RWPE1 (cell line): ENCODE results near the gene PPP1CC.
A peak's percentile ranks its signal among the peaks of the same experiment; 100 is the strongest.

Experiments
- CTCF ChIA-PET: fragments of 350-600 bp; sonication (Branson Sonifier 250); formaldehyde crosslinking; extraction: SDS; loops from one replicate; lab custom pipeline; 2021; lab: Yijun Ruan, JAX
- POLR2A ChIA-PET: fragments of 400-600 bp; formaldehyde crosslinking; extraction: SDS; loops from one replicate; lab custom pipeline; 2020; ENCODE audit warnings: antibody characterized with exemption; ENCODE audit not compliant: low non-redundant PET; lab: Yijun Ruan, JAX
- DNase-seq: peaks from one replicate; pipeline ENCODE4 v3.0.0; 2012; ENCODE audit warnings: low spot score
- H3K27ac ChIP-seq: fragments of 450-650 bp; 2 replicates; pipeline ENCODE4 v1.5.1; 2017
- TF ChIP-seq, protein P1 (sequence below): fragments of 450-650 bp; conservative IDR thresholded peaks from 2 replicates; pipeline ENCODE4 v1.5.1; 2017; ENCODE audit warnings: low read depth, mild to moderate bottlenecking

PPP1CC gene

GRCh38 chr12:110745542-110746284 lies 3.0 kb upstream of the PPP1CC start:
- ChIA-PET CTCF (interaction anchor here (0.6 kb wide), 1 partner anchor 141 kb away, joined by 4 read pairs; no protein-coding TSS in a partner anchor), POLR2A (no interaction called here)
- TF ChIP-seq, protein P1, sequence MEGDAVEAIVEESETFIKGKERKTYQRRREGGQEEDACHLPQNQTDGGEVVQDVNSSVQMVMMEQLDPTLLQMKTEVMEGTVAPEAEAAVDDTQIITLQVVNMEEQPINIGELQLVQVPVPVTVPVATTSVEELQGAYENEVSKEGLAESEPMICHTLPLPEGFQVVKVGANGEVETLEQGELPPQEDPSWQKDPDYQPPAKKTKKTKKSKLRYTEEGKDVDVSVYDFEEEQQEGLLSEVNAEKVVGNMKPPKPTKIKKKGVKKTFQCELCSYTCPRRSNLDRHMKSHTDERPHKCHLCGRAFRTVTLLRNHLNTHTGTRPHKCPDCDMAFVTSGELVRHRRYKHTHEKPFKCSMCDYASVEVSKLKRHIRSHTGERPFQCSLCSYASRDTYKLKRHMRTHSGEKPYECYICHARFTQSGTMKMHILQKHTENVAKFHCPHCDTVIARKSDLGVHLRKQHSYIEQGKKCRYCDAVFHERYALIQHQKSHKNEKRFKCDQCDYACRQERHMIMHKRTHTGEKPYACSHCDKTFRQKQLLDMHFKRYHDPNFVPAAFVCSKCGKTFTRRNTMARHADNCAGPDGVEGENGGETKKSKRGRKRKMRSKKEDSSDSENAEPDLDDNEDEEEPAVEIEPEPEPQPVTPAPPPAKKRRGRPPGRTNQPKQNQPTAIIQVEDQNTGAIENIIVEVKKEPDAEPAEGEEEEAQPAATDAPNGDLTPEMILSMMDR: no peak
- DNase-seq: no peak
- H3K27ac ChIP-seq: peak overlapping the region; percentile 83

GRCh38 chr12:110744601-110745264 lies 2.0 kb upstream of the PPP1CC start:
- peak overlapping the region; percentile 83 for H3K27ac ChIP-seq
- DNase-seq: peak; percentile 80
- TF ChIP-seq, protein P1: no peak
- ChIA-PET POLR2A (no interaction called here), CTCF (no interaction called here)

- peak overlapping the region; percentile 83 for H3K27ac ChIP-seq
- CTCF ChIA-PET: no interaction called here
- POLR2A ChIA-PET: no interaction called here
- peak; percentile 71 for DNase-seq
- TF ChIP-seq, protein P1: no peak
Observed at GRCh38 chr12:110744151-110744571, 1.5 kb upstream of the PPP1CC start.

DNA sequence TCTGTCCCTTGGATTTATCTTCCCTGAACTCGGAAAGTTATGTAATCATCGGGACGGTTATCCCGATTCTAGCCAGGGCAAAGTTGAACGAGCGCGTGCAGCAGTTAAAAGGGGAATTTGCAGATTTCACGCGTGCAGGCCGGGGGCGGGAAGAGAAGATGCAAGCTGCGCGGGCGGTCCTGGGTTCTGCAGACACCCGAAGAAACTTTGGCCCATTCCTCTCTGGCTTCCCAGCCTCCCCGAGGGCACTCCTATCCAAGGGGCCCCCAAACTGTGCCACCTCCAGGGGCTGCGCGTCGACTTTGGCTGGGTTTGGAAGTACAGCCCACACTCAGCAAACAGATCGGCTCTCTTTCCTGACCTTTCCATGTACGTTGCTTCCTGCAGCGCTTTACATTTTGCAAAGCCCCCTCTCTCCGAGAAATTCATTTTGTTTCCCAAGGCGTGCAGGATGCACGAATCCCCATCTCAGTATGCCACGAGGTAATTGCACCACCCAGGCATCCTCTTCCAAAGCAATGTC lies 941 bp upstream of the PPP1CC start:
- TF ChIP-seq, protein P1: no peak
- CTCF ChIA-PET: no interaction called here

DNA sequence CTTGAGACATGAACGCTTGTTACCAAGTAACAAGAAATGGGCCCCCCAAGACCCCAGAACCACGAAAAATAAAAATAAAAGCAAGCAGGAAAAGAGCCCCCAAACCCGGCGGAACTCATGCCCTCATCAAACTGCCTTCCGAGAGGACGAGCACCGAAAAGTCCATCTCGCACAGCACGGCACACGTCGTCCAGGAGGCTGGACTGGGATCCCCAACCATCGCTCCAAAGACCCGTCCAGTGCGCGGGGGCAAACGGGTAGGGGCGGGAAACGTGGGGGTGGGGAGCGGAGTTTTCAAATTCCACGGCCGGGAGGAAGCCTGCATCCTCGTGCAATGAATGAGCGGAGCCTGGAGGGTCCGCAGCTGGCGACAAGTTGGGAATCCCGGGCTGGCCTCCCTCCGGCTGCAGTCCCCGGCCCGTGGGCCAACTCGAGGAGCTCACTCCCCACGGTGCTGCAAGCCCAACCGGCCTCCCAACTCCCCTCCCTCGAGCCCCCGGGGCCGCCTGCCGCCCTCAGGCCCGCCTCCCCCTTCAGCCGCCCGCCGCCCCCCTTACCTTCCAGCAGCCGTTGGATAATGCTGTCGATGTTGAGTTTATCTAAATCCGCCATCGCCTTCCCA lies 484 bp downstream of the PPP1CC start:
- TF ChIP-seq, protein P1: no peak
- ChIA-PET CTCF (no interaction called here), POLR2A (no interaction called here)
- DNase-seq: peak; percentile 32
- peak overlapping the region; percentile 83 for H3K27ac ChIP-seq

More for the DNA sequence above, 941 bp upstream of the PPP1CC start:
- no peak for DNase-seq
- POLR2A ChIA-PET: interaction anchor here (0.6 kb wide), 1 partner anchor 24 kb away, joined by 6 read pairs; no protein-coding TSS in a partner anchor
- H3K27ac ChIP-seq: peak overlapping the region; percentile 83
